Lung (tissue), 12 donors: Measurements from ENCODE around the gene COMMD9. TPM values are rescaled to one million over a fixed set of nuclear protein-coding genes. Genes with fewer than 3 reads are reported as not detected.

Experiments
- ATAC-seq: fragments of 200-7000 bp; cut with Tn5 transposase; one replicate; pipeline ENCODE4 v1.9.1; 2020; ENCODE audit warnings: moderate number of reproducible peaks; ENCODE audit not compliant: insufficient read depth, low FRiP score
- DNase-seq, 3 donors: peaks; one replicate each; pipeline ENCODE4 v3.0.0-alpha.2; 2013 to 2017
- H3K27ac ChIP-seq, 2 donors: one replicate each; pipeline ENCODE4 v1.5.1; 2013; ENCODE audit warnings: mild to moderate bottlenecking in 2 of 2, moderate library complexity in 2 of 2, control low read depth in 1 of 2, inconsistent platforms in 1 of 2, low read depth in 1 of 2, low read length in 1 of 2
- H3K27me3 ChIP-seq, 3 donors: one replicate each; pipeline ENCODE4 v1.5.1; 2013; ENCODE audit warnings: low read length in 2 of 3; ENCODE audit not compliant: control insufficient read depth in 3 of 3, insufficient read depth in 3 of 3
- H3K36me3 ChIP-seq, 4 donors: one replicate each; pipeline ENCODE4 v1.5.1; 2013; ENCODE audit warnings: low read length in 4 of 4, mild to moderate bottlenecking in 1 of 4, moderate library complexity in 1 of 4; ENCODE audit not compliant: control insufficient read depth in 4 of 4, insufficient read depth in 4 of 4
- H3K4me1 ChIP-seq, 5 donors: one replicate each; pipeline ENCODE4 v1.5.1; 2013; ENCODE audit warnings: low read length in 5 of 5, mild to moderate bottlenecking in 2 of 5, moderate library complexity in 1 of 5; ENCODE audit not compliant: control insufficient read depth in 5 of 5, insufficient read depth in 5 of 5
- H3K4me3 ChIP-seq: one replicate; pipeline ENCODE4 v1.5.1; 2013; ENCODE audit warnings: mild to moderate bottlenecking, control low read depth, moderate library complexity
- H3K9ac ChIP-seq, 2 donors: one replicate each; pipeline ENCODE4 v1.5.1; 2013; ENCODE audit warnings: low read length in 2 of 2, control low read depth in 1 of 2; ENCODE audit not compliant: insufficient read depth in 1 of 2
- H3K9me3 ChIP-seq, 4 donors: one replicate each; pipeline ENCODE4 v1.5.1; 2013; ENCODE audit warnings: low read length in 3 of 4, mild to moderate bottlenecking in 1 of 4, moderate library complexity in 1 of 4; ENCODE audit not compliant: control insufficient read depth in 4 of 4, insufficient read depth in 3 of 4
- WGBS, 2 donors: extraction: QIAGEN DNeasy Blood & Tissue Kit; methylation state at CpG; one replicate each; pipeline ENCODE4 v1.1.7; 2013; 5-methylcytosine and 5-hydroxymethylcytosine counted together
- polyA plus RNA-seq, 2 donors: library from polyadenylated mRNA; stranded (reverse); fragments of 200-250 nt; gene quantifications; one replicate each; pipeline ENCODE4 v1.2.1, GENCODE V29; 2013
- total RNA-seq, 2 donors: library from RNA; depleted of rRNA in 1 of 2; stranded (reverse); fragments of >200 nt in 1 of 2; gene quantifications; one replicate each; pipeline ENCODE4 v1.2.1, GENCODE V29; 2014 to 2021
- TF ChIP-seq, protein P1 (sequence below): IDR thresholded peaks from 2 replicates; pipeline ENCODE4 v1.5.1; 2012; ENCODE audit warnings: mild to moderate bottlenecking; ENCODE audit errors: control extremely low read depth, extremely low read depth
- donor health status: control.
- donor health status: control.
- donor health status: Bipolar disorder and iron deficiency.
- donor health status: healthy.
- donor health status: DM: yes; HTN: yes; CAD: no.

Gene COMMD9
- total and polyA plus RNA-seq, 4 donors = 41.8 to 66.8 (median 44.6) TPM

DNA sequence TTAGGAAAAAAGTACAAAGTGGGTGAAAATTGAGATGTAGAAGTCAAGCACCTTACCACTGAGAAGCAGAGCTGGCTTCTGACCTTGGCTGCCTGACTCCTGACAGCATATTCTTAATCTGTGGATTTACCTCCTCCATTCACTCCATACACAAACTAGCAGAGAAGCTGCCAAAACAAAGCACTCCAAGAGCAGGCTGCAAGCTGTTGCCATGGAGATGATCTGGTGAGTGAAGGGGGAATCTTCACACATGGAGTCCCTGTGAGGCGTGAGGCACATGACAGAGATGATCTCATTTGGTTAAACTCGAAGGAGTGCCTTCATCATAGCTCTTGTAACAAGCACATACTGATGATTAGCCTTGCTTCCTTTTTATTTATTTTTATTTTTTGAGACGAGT lies 16.1 kb downstream of the COMMD9 start:
- no peak overlapping the region for H3K4me3 ChIP-seq
- H3K27ac ChIP-seq = no peak overlapping the region
- peaks cover 24 to 32% (median 29%) of the 10 kb centered on the region in 4 donors for H3K36me3 ChIP-seq
- TF ChIP-seq, protein P1, sequence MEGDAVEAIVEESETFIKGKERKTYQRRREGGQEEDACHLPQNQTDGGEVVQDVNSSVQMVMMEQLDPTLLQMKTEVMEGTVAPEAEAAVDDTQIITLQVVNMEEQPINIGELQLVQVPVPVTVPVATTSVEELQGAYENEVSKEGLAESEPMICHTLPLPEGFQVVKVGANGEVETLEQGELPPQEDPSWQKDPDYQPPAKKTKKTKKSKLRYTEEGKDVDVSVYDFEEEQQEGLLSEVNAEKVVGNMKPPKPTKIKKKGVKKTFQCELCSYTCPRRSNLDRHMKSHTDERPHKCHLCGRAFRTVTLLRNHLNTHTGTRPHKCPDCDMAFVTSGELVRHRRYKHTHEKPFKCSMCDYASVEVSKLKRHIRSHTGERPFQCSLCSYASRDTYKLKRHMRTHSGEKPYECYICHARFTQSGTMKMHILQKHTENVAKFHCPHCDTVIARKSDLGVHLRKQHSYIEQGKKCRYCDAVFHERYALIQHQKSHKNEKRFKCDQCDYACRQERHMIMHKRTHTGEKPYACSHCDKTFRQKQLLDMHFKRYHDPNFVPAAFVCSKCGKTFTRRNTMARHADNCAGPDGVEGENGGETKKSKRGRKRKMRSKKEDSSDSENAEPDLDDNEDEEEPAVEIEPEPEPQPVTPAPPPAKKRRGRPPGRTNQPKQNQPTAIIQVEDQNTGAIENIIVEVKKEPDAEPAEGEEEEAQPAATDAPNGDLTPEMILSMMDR = no peak
- no peaks in the 10 kb centered on the region for H3K27me3 ChIP-seq
- DNase-seq (no peak), ATAC-seq (no peak)
- H3K4me1 ChIP-seq = no peaks in the 10 kb centered on the region
- peaks cover 0 to 3% (median 1%) of the 10 kb centered on the region in 4 donors for H3K9me3 ChIP-seq
- no peak overlapping the region for H3K9ac ChIP-seq
- 88 to 93% methylated on average over 3 of the region's 3 CpGs for WGBS, 2 donors

DNA sequence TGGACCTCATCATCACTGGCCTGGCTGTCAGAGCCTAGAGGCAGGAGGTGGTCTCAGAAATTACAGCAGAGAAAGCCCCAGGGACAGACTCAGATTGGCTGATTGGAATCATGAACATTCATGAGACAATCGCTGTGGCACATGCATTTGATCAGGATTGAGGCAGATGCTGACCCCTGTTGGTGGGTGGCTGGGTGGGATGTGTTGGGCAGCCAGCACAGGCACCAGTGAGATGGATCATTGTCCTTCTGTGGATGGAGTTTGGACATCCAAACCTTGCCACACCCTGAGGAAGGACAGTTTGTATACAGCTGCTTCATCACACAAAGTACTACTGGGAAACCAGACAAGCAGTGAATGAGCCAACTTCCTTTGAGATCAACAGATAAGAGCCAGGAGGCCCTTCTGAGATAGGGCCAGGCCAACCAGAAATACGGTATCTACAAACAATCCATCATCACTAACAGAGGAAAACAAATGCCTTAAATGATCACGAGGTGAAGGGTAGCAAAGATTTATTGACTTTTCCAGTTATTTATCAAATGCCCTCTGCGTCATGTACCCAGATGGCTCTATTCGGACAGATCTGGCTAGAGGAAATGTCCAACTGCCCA lies 17.3 kb downstream of the COMMD9 start:
- peaks cover 24 to 28% (median 26%) of the 10 kb centered on the region in 4 donors for H3K36me3 ChIP-seq
- 69 to 75% methylated on average over 5 of the region's 5 CpGs for WGBS, 2 donors

DNA sequence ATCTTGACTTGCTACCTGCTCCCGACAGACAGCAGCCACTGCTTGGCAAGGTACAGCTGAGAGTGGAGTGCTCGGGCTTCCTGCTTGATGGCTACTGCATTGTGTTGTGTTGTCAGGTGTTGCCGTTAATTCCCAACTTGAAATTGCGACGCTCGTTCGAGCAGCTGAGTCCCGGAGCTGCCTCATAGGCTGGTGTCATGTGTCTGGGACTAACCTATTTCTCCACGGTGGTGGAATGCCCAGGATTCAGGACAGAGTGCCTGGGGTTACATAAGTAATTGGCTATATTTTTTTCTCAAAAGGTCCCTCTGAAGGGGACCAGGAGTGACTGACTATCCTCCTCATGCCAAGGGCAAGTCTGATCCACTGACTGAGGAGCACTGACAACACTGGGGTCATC lies 18.5 kb downstream of the COMMD9 start:
- no peak overlapping the region for H3K27ac ChIP-seq
- H3K9ac ChIP-seq = no peak overlapping the region

More for the DNA sequence above, 17.3 kb downstream of the COMMD9 start:
- Histone ChIP-seq H3K9me3 (peaks cover 0 to 3% (median 1%) of the 10 kb centered on the region in 4 donors), H3K9ac (no peak overlapping the region), H3K27me3 (no peaks in the 10 kb centered on the region), H3K27ac (no peak overlapping the region), H3K4me1 (no peaks in the 10 kb centered on the region), H3K4me3 (no peak overlapping the region)
- ATAC-seq (no peak), DNase-seq (no peak)
- TF ChIP-seq, protein P1 = no peak

More for the DNA sequence above, 18.5 kb downstream of the COMMD9 start:
- H3K27me3 ChIP-seq = no peaks in the 10 kb centered on the region
- H3K9me3 ChIP-seq = peaks cover 0 to 3% (median 1%) of the 10 kb centered on the region in 4 donors
- H3K4me1 ChIP-seq = no peaks in the 10 kb centered on the region
- TF ChIP-seq, protein P1 = no peak
- WGBS, 2 donors = 91 to 94% methylated on average over 9 of the region's 9 CpGs
- H3K4me3 ChIP-seq = no peak overlapping the region
- DNase-seq (no peak), ATAC-seq (no peak)
- H3K36me3 ChIP-seq = peaks cover 21 to 28% (median 23%) of the 10 kb centered on the region in 4 donors
